ENCODE data around the gene TAS2R39.

Gene TAS2R39

GRCh38 chr7:143216686-143217085 lies 33.5 kb downstream of the TAS2R39 start:
- H3K27me3 ChIP-seq (ENCODE audit: low read depth, low read length), result no peaks in the 10 kb centered on the region
- no peaks in the 10 kb centered on the region for H3K36me3 ChIP-seq (ENCODE audit: control insufficient read depth in 1 of 2, insufficient read depth in 2 of 2, low read length in 2 of 2)
- H3K9me3 ChIP-seq (ENCODE audit: control insufficient read depth in 1 of 2, low read length in 2 of 2), result peaks cover 0 to 2% of the 10 kb centered on the region in 2 donors
- H3K4me1 ChIP-seq (ENCODE audit: control insufficient read depth in 1 of 2, insufficient read depth in 2 of 2, low read length in 2 of 2), result no peaks in the 10 kb centered on the region
- H3K27ac ChIP-seq (ENCODE audit: low read length), result no peak overlapping the region
- no peak overlapping the region for H3K4me3 ChIP-seq (ENCODE audit: low read depth in 1 of 2, low read length in 2 of 2)

GRCh38 chr7:143217806-143218205 lies 34.6 kb downstream of the TAS2R39 start:
- Histone ChIP-seq H3K36me3 (ENCODE audit: control insufficient read depth in 1 of 2, insufficient read depth in 2 of 2, low read length in 2 of 2) (no peaks in the 10 kb centered on the region), H3K4me3 (ENCODE audit: low read depth in 1 of 2, low read length in 2 of 2) (no peak overlapping the region), H3K27ac (ENCODE audit: low read length) (no peak overlapping the region), H3K9me3 (ENCODE audit: control insufficient read depth in 1 of 2, low read length in 2 of 2) (no peaks in the 10 kb centered on the region), H3K4me1 (ENCODE audit: control insufficient read depth in 1 of 2, insufficient read depth in 2 of 2, low read length in 2 of 2) (no peaks in the 10 kb centered on the region), H3K27me3 (ENCODE audit: low read depth, low read length) (no peaks in the 10 kb centered on the region)

DNA sequence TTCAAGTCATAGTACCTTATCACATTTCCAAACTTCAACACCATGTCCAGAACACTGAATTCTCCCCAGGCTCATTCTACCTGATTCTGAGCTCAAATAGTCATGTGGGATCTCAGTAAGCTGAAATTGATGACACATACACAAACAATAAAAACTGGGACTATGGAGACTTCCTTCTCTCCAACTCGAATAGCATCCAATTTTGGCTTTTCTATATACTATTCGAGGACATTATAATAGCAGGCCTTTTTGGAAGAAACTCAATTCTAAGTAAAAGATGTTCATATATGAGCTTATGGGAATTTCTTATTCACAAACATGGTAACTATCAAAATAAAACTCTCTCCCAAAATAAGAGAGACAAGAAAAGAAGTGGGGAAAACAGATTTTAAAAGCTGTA lies 38.1 kb downstream of the TAS2R39 start:
- Histone ChIP-seq H3K4me1 (ENCODE audit: control insufficient read depth in 1 of 2, insufficient read depth in 2 of 2, low read length in 2 of 2) (no peaks in the 10 kb centered on the region), H3K4me3 (ENCODE audit: low read depth in 1 of 2, low read length in 2 of 2) (no peak overlapping the region), H3K27ac (ENCODE audit: low read length) (no peak overlapping the region), H3K36me3 (ENCODE audit: control insufficient read depth in 1 of 2, insufficient read depth in 2 of 2, low read length in 2 of 2) (no peaks in the 10 kb centered on the region), H3K9me3 (ENCODE audit: control insufficient read depth in 1 of 2, low read length in 2 of 2) (no peaks in the 10 kb centered on the region), H3K27me3 (ENCODE audit: low read depth, low read length) (no peaks in the 10 kb centered on the region)

DNA sequence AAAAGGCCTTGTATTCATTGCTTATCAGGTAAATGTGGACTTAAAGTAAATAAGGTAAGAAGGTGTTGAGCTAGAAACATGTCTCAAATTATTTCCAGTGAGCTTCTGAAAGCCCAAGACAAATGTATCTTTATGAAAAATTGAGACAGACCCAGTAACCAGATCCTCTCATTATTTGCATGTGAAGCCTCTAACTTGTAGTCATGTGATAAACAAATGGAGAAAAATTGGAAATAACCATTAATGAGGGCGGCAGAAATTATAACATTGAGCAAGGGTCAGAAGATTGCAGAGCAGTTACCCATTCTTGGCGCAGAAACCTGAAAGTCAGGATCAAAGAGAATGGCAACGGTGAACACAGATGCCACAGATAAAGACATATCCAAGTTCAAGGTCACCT lies 38.5 kb downstream of the TAS2R39 start, which contains the start of gene TAS2R40:
TAS2R40 (plus strand) TSS at position 301 of the 400 bp plus-strand sequence; CDS start at position 343, 42 bp downstream.
- Histone ChIP-seq H3K27ac (ENCODE audit: low read length) (no peak within 1 kb of the TSS), H3K9me3 (ENCODE audit: control insufficient read depth in 1 of 2, low read length in 2 of 2) (no peaks in the 10 kb centered on the region), H3K27me3 (ENCODE audit: low read depth, low read length) (no peaks in the 10 kb centered on the region), H3K36me3 (ENCODE audit: control insufficient read depth in 1 of 2, insufficient read depth in 2 of 2, low read length in 2 of 2) (no peaks in the 10 kb centered on the region), H3K4me3 (ENCODE audit: low read depth in 1 of 2, low read length in 2 of 2) (no peak within 1 kb of the TSS), H3K4me1 (ENCODE audit: control insufficient read depth in 1 of 2, insufficient read depth in 2 of 2, low read length in 2 of 2) (no peaks in the 10 kb centered on the region)

DNA sequence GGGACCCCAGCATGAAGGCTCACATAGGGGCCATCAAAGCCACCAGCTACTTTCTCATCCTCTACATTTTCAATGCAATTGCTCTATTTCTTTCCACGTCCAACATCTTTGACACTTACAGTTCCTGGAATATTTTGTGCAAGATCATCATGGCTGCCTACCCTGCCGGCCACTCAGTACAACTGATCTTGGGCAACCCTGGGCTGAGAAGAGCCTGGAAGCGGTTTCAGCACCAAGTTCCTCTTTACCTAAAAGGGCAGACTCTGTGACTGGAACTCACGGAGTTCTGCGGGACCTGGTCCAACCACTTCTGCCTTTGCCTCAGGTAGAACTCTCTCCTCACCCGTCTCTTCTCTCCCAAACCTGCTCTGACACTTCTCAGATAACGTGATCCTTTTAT lies 39.6 kb downstream of the TAS2R39 start:
- H3K27me3 ChIP-seq (ENCODE audit: low read depth, low read length), result no peaks in the 10 kb centered on the region
- no peak overlapping the region for H3K27ac ChIP-seq (ENCODE audit: low read length)
- H3K36me3 ChIP-seq (ENCODE audit: control insufficient read depth in 1 of 2, insufficient read depth in 2 of 2, low read length in 2 of 2), result no peaks in the 10 kb centered on the region
- no peaks in the 10 kb centered on the region for H3K4me1 ChIP-seq (ENCODE audit: control insufficient read depth in 1 of 2, insufficient read depth in 2 of 2, low read length in 2 of 2)
- no peaks in the 10 kb centered on the region for H3K9me3 ChIP-seq (ENCODE audit: control insufficient read depth in 1 of 2, low read length in 2 of 2)
- no peak overlapping the region for H3K4me3 ChIP-seq (ENCODE audit: low read depth in 1 of 2, low read length in 2 of 2)

- Histone ChIP-seq H3K4me3 (ENCODE audit: low read depth in 1 of 2, low read length in 2 of 2) (no peak overlapping the region), H3K4me1 (ENCODE audit: control insufficient read depth in 1 of 2, insufficient read depth in 2 of 2, low read length in 2 of 2) (no peaks in the 10 kb centered on the region), H3K27ac (ENCODE audit: low read length) (no peak overlapping the region), H3K36me3 (ENCODE audit: control insufficient read depth in 1 of 2, insufficient read depth in 2 of 2, low read length in 2 of 2) (no peaks in the 10 kb centered on the region), H3K27me3 (ENCODE audit: low read depth, low read length) (no peaks in the 10 kb centered on the region), H3K9me3 (ENCODE audit: control insufficient read depth in 1 of 2, low read length in 2 of 2) (no peaks in the 10 kb centered on the region)
Observed at GRCh38 chr7:143223784-143224183, 40.6 kb downstream of the TAS2R39 start.

GRCh38 chr7:143225047-143225446 lies 41.8 kb downstream of the TAS2R39 start:
- no peaks in the 10 kb centered on the region for H3K4me1 ChIP-seq (ENCODE audit: control insufficient read depth in 1 of 2, insufficient read depth in 2 of 2, low read length in 2 of 2)
- no peaks in the 10 kb centered on the region for H3K27me3 ChIP-seq (ENCODE audit: low read depth, low read length)
- H3K27ac ChIP-seq (ENCODE audit: low read length), result no peak overlapping the region
- no peaks in the 10 kb centered on the region for H3K9me3 ChIP-seq (ENCODE audit: control insufficient read depth in 1 of 2, low read length in 2 of 2)
- no peak overlapping the region for H3K4me3 ChIP-seq (ENCODE audit: low read depth in 1 of 2, low read length in 2 of 2)
- no peaks in the 10 kb centered on the region for H3K36me3 ChIP-seq (ENCODE audit: control insufficient read depth in 1 of 2, insufficient read depth in 2 of 2, low read length in 2 of 2)

- Histone ChIP-seq H3K27me3 (ENCODE audit: low read depth, low read length) (no peaks in the 10 kb centered on the region), H3K9me3 (ENCODE audit: control insufficient read depth in 1 of 2, low read length in 2 of 2) (no peaks in the 10 kb centered on the region), H3K27ac (ENCODE audit: low read length) (no peak overlapping the region), H3K36me3 (ENCODE audit: control insufficient read depth in 1 of 2, insufficient read depth in 2 of 2, low read length in 2 of 2) (no peaks in the 10 kb centered on the region), H3K4me3 (ENCODE audit: low read depth in 1 of 2, low read length in 2 of 2) (no peak overlapping the region), H3K4me1 (ENCODE audit: control insufficient read depth in 1 of 2, insufficient read depth in 2 of 2, low read length in 2 of 2) (no peaks in the 10 kb centered on the region)
Observed at GRCh38 chr7:143227806-143228205, 44.6 kb downstream of the TAS2R39 start.

DNA sequence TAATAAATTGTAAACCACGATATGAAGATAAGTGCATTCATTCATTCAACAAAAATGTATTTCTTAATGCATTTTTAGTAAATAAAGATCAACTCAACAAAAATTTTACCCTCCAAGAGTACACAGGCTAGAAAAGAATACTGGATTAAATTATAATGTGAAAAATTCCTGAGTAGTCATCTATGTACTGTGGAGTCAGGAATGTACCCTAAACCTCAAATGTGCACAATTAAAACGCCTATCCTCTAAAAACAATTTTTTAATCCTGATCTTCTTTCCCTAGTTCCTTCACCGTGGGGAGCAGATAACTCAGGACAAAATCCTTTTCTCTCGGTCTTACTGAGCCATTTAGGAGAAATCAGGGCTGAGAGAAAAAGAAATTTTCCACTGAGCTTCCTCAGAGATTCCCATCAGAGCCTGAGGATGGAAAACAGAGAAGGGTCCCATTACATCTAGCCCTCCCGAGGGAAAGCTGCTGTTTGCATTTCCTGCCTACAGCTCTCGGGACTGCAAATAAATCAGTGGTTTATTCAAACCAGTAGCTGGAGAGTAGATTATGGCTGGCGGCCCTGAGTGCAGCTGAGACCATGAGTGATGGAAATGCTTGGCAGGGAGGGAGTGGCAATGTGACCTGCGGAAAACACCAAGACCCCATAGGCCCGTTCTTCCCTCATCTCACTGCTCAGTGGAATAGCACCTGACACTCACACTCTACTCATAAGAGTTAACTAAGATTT lies 46.0 kb downstream of the TAS2R39 start:
- no peaks in the 10 kb centered on the region for H3K9me3 ChIP-seq (ENCODE audit: control insufficient read depth in 1 of 2, low read length in 2 of 2)
- no peak overlapping the region for H3K27ac ChIP-seq (ENCODE audit: low read length)
- no peak overlapping the region for H3K4me3 ChIP-seq (ENCODE audit: low read depth in 1 of 2, low read length in 2 of 2)
- no peaks in the 10 kb centered on the region for H3K36me3 ChIP-seq (ENCODE audit: control insufficient read depth in 1 of 2, insufficient read depth in 2 of 2, low read length in 2 of 2)
- H3K4me1 ChIP-seq (ENCODE audit: control insufficient read depth in 1 of 2, insufficient read depth in 2 of 2, low read length in 2 of 2), result no peaks in the 10 kb centered on the region
- no peaks in the 10 kb centered on the region for H3K27me3 ChIP-seq (ENCODE audit: low read depth, low read length)

DNA sequence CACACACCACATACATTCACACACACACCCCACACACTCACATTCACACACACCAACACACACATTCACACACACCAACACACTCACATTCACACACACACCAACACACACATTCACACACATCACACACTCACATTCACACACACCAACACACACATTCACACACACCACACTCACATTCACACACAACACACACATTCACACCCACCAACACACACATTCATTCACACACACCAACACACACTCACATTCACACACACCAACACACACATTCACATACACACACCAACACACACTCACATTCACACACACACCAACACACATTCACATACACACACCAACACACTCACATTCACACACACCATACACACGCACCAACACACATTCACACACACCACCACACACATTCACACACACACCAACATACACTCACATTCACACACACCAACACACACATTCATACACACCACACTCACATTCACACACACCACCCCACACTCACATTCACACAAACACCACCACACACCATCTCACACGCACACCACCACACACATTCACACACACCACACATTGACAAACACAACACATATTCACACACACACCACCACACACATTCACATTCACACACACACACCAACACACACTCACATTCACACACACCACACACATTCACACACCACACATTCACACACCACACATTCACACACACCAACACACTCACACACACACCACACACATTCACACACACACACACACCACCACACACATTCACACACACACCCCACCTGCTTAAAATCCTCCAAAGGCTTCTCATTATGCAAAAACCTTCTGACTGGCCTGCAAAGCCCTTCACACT lies 47.6 kb downstream of the TAS2R39 start:
- Histone ChIP-seq H3K27ac (ENCODE audit: low read length) (no peak overlapping the region), H3K9me3 (ENCODE audit: control insufficient read depth in 1 of 2, low read length in 2 of 2) (no peaks in the 10 kb centered on the region), H3K4me1 (ENCODE audit: control insufficient read depth in 1 of 2, insufficient read depth in 2 of 2, low read length in 2 of 2) (no peaks in the 10 kb centered on the region), H3K4me3 (ENCODE audit: low read depth in 1 of 2, low read length in 2 of 2) (no peak overlapping the region), H3K36me3 (ENCODE audit: control insufficient read depth in 1 of 2, insufficient read depth in 2 of 2, low read length in 2 of 2) (no peaks in the 10 kb centered on the region), H3K27me3 (ENCODE audit: low read depth, low read length) (no peaks in the 10 kb centered on the region)

All from muscle layer of duodenum (tissue), 2 donors.